ENCODE results near the gene BCAR3. TPM values are rescaled to one million over a fixed set of nuclear protein-coding genes. Genes with fewer than 3 reads are reported as not detected.
A peak's percentile ranks its signal among the peaks of the same experiment; 100 is the strongest.

BCAR3 gene
- total RNA-seq, 4 donors from 2014 or later = 15.9 to 49.6 (median 30.8) TPM

DNA sequence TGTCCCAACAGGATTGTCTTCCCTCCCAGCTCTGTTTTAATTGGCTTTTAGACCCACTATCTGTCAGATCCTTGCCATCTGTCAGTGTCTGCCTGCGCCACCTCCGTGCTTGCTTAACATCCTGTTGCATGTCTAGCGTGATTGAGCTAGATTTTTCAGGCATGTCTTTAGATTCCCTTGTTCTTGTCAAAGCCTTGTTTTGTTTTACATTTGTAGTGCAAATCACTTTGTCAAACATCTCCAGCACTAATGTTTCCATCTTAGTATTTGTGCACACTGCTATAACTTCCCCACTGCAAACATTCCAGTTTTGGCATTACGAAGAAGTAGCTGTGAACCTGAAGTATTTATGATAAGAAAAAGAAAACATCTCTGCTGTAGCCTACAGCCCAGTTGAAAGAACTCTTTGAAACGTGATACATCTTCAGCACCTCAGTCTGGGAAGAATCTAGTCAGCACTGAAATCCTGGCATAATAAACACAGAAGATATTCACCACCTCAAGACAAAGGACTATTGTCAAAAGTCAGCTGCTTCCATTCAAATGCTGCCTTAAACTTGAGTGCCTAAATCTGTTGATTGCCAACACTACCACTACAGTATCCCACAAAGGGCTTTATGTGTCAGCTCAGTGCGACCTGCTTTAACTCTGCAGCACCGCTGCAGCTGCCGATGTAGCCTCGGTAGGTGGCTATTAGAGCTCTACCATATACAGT, 128.7 kb downstream of the BCAR3 start:
- H3K36me3 ChIP-seq = peaks cover 10% of the 10 kb centered on the region
- DNase-seq (ENCODE audit: low spot score in 2 of 2) = no peak
- WGBS = 48% methylated on average over 9 of the region's 9 CpGs
- peaks cover 29% of the 10 kb centered on the region for H3K4me1 ChIP-seq
- no peaks in the 10 kb centered on the region for H3K27me3 ChIP-seq
- TF ChIP-seq EP300 (IDR thresholded peaks at IDR 0.05) (no peak), POLR2AphosphoS5 (IDR thresholded peaks at IDR 0.05) (no peak), POLR2A (IDR thresholded peaks at IDR 0.05) (no peak), CTCF (IDR thresholded peaks at IDR 0.05) (no peak)
- H3K4me3 ChIP-seq = no peak overlapping the region
- H3K27ac ChIP-seq = peak overlapping the region; percentile 64
- H3K9me3 ChIP-seq = no peaks in the 10 kb centered on the region

- peaks cover 24% of the 10 kb centered on the region for H3K4me1 ChIP-seq
- 84% methylated on average over 4 of the region's 4 CpGs for WGBS
- H3K27ac ChIP-seq = no peak overlapping the region
Observed at GRCh38 chr1:93549811-93550210, 131.8 kb downstream of the BCAR3 start.

DNA sequence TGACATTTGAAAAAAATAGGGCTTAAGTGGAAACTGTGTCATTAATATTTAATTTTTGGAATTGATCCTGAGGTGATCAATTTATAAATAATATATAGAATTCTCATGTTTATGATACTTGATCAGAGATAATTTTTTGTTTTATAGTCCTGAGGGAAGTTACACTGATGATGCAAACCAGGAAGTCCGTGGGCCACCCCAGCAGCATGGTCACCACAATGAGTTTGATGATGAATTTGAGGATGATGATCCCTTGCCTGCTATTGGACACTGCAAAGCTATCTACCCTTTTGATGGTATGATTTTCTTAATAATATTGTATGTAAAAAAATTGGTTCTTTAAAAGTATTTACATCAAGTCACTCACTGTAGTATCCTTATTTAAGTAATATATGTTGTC, 132.5 kb downstream of the BCAR3 start:
- Histone ChIP-seq H3K36me3 (peaks cover 18% of the 10 kb centered on the region), H3K27me3 (no peaks in the 10 kb centered on the region), H3K27ac (no peak overlapping the region), H3K4me3 (no peak overlapping the region), H3K9me3 (no peaks in the 10 kb centered on the region), H3K4me1 (peaks cover 17% of the 10 kb centered on the region)
- no peak for TF ChIP-seq POLR2A (IDR thresholded peaks at IDR 0.05)
- no peak for TF ChIP-seq EP300 (IDR thresholded peaks at IDR 0.05)
- no peak for TF ChIP-seq CTCF (IDR thresholded peaks at IDR 0.05)
- TF ChIP-seq POLR2AphosphoS5 (IDR thresholded peaks at IDR 0.05) = no peak
- WGBS = 94% methylated on average over 1 of the region's 1 CpG
- DNase-seq (ENCODE audit: low spot score in 2 of 2) = no peak

More at GRCh38 chr1:93549811-93550210, 131.8 kb downstream of the BCAR3 start:
- no peak for DNase-seq (ENCODE audit: low spot score in 2 of 2)
- Histone ChIP-seq H3K27me3 (no peaks in the 10 kb centered on the region), H3K36me3 (peaks cover 18% of the 10 kb centered on the region), H3K9me3 (no peaks in the 10 kb centered on the region), H3K4me3 (no peak overlapping the region)
- TF ChIP-seq CTCF (IDR thresholded peaks at IDR 0.05) = no peak
- no peak for TF ChIP-seq POLR2AphosphoS5 (IDR thresholded peaks at IDR 0.05)
- no peak for TF ChIP-seq POLR2A (IDR thresholded peaks at IDR 0.05)
- TF ChIP-seq EP300 (IDR thresholded peaks at IDR 0.05) = no peak

- Histone ChIP-seq H3K36me3 (peaks cover 23% of the 10 kb centered on the region), H3K4me3 (no peak overlapping the region), H3K27ac (no peak overlapping the region), H3K4me1 (no peaks in the 10 kb centered on the region), H3K27me3 (no peaks in the 10 kb centered on the region), H3K9me3 (no peaks in the 10 kb centered on the region)
- DNase-seq (ENCODE audit: low spot score in 2 of 2) = no peak
- TF ChIP-seq CTCF (IDR thresholded peaks at IDR 0.05) (no peak), EP300 (IDR thresholded peaks at IDR 0.05) (no peak), POLR2A (IDR thresholded peaks at IDR 0.05) (no peak), POLR2AphosphoS5 (IDR thresholded peaks at IDR 0.05) (no peak)
- 94% methylated on average over 3 of the region's 3 CpGs for WGBS
Observed at GRCh38 chr1:93546162-93546863, 135.3 kb downstream of the BCAR3 start.

GRCh38 chr1:93542398-93542797, 139.2 kb downstream of the BCAR3 start:
- Histone ChIP-seq H3K9me3 (no peaks in the 10 kb centered on the region), H3K4me3 (no peak overlapping the region), H3K27ac (no peak overlapping the region), H3K36me3 (peaks cover 9% of the 10 kb centered on the region), H3K4me1 (no peaks in the 10 kb centered on the region), H3K27me3 (no peaks in the 10 kb centered on the region)
- 85% methylated on average over 1 of the region's 1 CpG for WGBS
- DNase-seq (ENCODE audit: low spot score in 2 of 2) = no peak
- TF ChIP-seq POLR2A (IDR thresholded peaks at IDR 0.05) = no peak
- TF ChIP-seq POLR2AphosphoS5 (IDR thresholded peaks at IDR 0.05) = no peak
- TF ChIP-seq CTCF (IDR thresholded peaks at IDR 0.05) = no peak
- TF ChIP-seq EP300 (IDR thresholded peaks at IDR 0.05) = no peak

Measured in suprapubic skin (tissue), 4 donors.